ENCODE data around the gene FSTL4.

The FSTL4 gene

GRCh38 chr5:133259199-133259997 lies 352.9 kb downstream of the FSTL4 start:
- H3K4me3 ChIP-seq (ENCODE audit: low read depth, low read length) = no peak overlapping the region
- TF ChIP-seq CTCF (IDR thresholded peaks at IDR 0.05; ENCODE audit: low read depth, low read length) = no peak
- in situ Hi-C loops (cut with HindIII; ENCODE audit: low sequenced_read_pairs) = no loop called here
- no peak for DNase-seq (ENCODE audit: low read depth, low spot score)

GRCh38 chr5:133257977-133258376 lies 354.4 kb downstream of the FSTL4 start:
- DNase-seq (ENCODE audit: low read depth, low spot score) = no peak
- H3K4me3 ChIP-seq (ENCODE audit: low read depth, low read length) = no peak overlapping the region
- TF ChIP-seq CTCF (IDR thresholded peaks at IDR 0.05; ENCODE audit: low read depth, low read length) = no peak
- in situ Hi-C loops (cut with HindIII; ENCODE audit: low sequenced_read_pairs) = no loop called here

GRCh38 chr5:133256276-133256675 lies 356.1 kb downstream of the FSTL4 start:
- H3K4me3 ChIP-seq (ENCODE audit: low read depth, low read length) = no peak overlapping the region
- TF ChIP-seq CTCF (IDR thresholded peaks at IDR 0.05; ENCODE audit: low read depth, low read length) = no peak
- DNase-seq (ENCODE audit: low read depth, low spot score) = no peak
- in situ Hi-C loops (cut with HindIII; ENCODE audit: low sequenced_read_pairs) = no loop called here

- no peak for TF ChIP-seq CTCF (IDR thresholded peaks at IDR 0.05; ENCODE audit: low read depth, low read length)
- no peak for DNase-seq (ENCODE audit: low read depth, low spot score)
- in situ Hi-C loops (cut with HindIII; ENCODE audit: low sequenced_read_pairs) = no loop called here
- no peak overlapping the region for H3K4me3 ChIP-seq (ENCODE audit: low read depth, low read length)
Measured at GRCh38 chr5:133254803-133255202, 357.5 kb downstream of the FSTL4 start.

- no peak for TF ChIP-seq CTCF (IDR thresholded peaks at IDR 0.05; ENCODE audit: low read depth, low read length)
- in situ Hi-C loops (cut with HindIII; ENCODE audit: low sequenced_read_pairs) = no loop called here
- DNase-seq (ENCODE audit: low read depth, low spot score) = no peak
Measured at GRCh38 chr5:133253671-133254070, 358.7 kb downstream of the FSTL4 start.

GRCh38 chr5:133253070-133253469 lies 359.3 kb downstream of the FSTL4 start:
- in situ Hi-C loops (cut with HindIII; ENCODE audit: low sequenced_read_pairs) = no loop called here
- no peak overlapping the region for H3K4me3 ChIP-seq (ENCODE audit: low read depth, low read length)
- DNase-seq (ENCODE audit: low read depth, low spot score) = no peak
- no peak for TF ChIP-seq CTCF (IDR thresholded peaks at IDR 0.05; ENCODE audit: low read depth, low read length)

More at GRCh38 chr5:133253671-133254070, 358.7 kb downstream of the FSTL4 start:
- no peak overlapping the region for H3K4me3 ChIP-seq (ENCODE audit: low read depth, low read length)

Measured in astrocyte of the spinal cord (primary cell).